GM18502 (cell line): Measurements from ENCODE around the gene ACAP1.

Source experiments
- ATAC-seq: cut with Tn5 transposase; IDR thresholded peaks from one replicate; pipeline ENCODE4 v1.9.1; 2021; ENCODE audit warnings: mild to moderate bottlenecking; ENCODE audit not compliant: unreplicated experiment, poor library complexity

ACAP1 gene, protein sequence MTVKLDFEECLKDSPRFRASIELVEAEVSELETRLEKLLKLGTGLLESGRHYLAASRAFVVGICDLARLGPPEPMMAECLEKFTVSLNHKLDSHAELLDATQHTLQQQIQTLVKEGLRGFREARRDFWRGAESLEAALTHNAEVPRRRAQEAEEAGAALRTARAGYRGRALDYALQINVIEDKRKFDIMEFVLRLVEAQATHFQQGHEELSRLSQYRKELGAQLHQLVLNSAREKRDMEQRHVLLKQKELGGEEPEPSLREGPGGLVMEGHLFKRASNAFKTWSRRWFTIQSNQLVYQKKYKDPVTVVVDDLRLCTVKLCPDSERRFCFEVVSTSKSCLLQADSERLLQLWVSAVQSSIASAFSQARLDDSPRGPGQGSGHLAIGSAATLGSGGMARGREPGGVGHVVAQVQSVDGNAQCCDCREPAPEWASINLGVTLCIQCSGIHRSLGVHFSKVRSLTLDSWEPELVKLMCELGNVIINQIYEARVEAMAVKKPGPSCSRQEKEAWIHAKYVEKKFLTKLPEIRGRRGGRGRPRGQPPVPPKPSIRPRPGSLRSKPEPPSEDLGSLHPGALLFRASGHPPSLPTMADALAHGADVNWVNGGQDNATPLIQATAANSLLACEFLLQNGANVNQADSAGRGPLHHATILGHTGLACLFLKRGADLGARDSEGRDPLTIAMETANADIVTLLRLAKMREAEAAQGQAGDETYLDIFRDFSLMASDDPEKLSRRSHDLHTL

DNA sequence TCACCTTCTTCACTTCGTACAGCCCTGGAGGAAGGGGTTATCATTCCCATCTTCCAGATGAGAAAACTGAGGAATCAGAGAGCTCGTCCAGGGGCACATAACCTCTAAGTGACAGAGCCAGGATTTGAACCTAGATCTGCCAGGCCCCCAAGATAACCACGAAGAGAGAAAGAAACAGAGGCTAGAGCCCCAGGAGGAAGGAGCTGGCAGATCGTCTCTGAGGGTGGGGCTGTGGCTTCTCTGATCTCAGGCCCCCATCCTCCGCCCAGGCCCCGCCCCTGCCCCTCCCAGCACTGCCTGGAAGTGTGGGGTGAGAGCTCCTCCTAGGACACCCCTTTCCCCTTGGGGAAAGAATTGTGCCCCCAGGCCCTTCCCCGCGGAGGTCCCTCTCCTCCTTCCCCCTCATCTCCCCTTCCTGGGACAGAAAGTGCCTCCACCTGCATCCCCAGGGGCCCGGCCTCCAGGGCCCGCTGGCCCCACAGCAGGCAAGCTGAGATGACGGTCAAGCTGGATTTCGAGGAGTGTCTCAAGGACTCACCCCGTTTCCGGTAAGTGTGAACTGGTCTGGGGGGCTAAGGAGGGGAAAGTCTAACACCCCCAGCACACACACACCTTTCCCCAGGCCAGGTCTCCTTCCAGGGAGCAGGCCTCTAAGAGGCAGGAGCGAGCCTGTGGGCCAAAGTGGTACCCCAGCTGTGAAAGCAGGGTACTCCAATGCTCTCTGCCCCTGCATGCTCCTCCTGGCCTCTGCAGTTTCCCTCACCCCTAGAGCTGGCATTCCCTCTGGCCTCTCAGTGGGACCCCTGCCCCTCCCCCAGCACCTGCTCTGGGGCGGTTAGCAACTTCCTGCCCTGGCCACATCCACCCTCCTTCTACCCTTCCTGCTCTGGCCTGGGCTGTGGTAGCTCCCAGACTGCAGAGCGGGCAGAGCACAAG lies at the start of gene ACAP1:
Gene ACAP1 (plus strand): TSS at position 290 of the 936 bp plus-strand sequence. CDS start 206 bp downstream, at position 496.
- ATAC-seq, result peak; percentile 67

DNA sequence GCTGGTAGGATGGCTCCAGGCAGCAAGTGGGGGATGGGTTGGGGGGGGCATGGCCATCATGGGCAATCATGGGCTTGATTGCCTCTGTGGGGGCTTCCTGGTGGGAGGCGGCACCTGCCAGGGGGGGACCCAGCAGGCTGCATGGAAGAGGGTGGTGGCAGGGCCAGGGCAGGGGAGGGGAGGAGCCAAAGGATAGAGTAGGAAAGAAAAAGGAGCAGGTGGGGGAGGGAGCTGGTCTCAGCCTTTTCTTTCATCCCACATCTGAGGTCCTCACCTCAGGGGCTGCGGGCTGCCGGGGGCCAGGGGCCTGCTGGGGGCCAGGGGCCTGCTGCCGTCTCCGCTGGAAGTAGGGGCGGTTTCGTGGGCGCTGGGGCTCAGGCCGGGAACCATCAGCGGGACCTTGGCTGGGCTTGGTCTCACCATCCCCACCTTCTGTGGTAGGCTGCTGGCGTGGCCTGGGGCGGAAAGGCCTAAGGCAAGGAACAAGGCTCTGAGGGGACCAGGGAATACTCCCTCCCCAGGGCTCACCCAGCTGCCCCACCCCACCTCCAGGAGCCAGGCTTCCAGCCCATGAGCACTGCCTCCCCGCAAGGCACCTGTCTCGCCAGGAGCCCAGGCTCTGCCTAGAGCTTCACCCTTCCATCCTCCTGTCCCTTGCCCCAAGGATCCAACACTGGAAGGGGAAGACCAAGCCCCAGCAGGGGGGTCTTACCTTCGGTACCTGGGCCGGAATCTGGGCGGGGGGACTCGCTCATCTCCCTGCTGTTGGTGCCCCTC lies 46.9 kb upstream of the ACAP1 start:
- no peak for ATAC-seq

DNA sequence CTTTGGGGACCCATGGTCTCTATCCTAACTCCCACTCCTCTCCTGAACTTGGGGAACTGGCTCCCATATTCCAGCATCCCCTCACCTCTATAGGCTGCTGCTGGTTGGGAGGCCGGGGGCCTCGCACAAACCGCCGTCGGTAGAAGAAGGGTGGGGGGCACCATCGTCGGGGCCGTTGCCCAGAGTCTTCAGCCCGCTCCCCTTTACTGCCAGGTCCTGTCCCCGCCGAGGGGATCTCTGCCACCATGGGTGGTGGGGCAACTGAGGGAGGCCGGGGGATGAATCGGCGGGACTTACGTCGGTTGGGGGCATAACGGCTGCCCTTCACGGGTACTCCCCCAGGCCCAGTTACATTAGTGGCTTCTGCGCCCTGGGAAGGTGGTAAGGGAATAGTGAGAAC lies 46.2 kb upstream of the ACAP1 start:
- ATAC-seq, result no peak

GRCh38 chr17:7290685-7291084 lies 45.6 kb upstream of the ACAP1 start:
- no peak for ATAC-seq

DNA sequence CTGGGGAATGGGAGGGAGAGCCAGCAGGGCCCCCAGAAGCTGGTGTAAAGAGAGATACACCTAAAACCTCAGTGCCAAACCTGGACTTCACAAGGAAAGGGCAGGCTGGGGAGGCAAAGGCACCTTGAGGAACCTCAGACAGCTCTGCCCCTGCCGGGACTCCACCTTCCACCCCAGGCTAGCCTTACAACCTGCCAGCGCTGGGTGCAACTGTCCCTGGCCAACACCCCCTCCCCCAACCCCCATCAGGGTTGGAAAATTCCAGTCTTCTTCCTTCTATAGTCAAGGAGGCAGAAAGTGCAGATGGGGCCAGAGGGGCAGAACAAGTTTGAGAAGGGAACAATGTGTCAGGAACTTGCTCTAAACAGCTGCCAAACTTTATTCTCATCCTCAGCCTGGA lies 44.1 kb upstream of the ACAP1 start:
- ATAC-seq, result no peak

- no peak for ATAC-seq
Measured at GRCh38 chr17:7292729-7293128, 43.6 kb upstream of the ACAP1 start.

DNA sequence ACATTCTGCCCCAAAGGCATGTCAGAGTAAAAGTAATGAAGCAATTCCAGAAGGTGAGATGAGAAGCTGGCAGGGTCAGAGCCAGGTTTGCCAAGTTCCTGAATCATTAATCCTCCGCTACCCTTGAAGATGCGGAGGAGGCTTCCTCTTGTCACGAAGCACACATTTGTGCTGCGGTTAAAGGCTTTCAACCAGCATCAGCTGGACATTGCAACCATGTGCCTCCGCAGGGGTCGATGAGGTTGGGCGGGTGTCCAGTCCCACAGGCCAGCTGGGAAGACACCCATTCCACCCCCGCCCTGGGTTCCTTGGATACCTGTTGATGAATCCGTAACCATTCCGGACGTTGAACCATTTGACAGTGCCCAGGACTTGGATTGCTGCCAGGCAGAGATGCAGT lies 43.2 kb upstream of the ACAP1 start:
- ATAC-seq, result no peak

- ATAC-seq, result no peak
Measured at GRCh38 chr17:7293816-7294613, 42.3 kb upstream of the ACAP1 start.

DNA sequence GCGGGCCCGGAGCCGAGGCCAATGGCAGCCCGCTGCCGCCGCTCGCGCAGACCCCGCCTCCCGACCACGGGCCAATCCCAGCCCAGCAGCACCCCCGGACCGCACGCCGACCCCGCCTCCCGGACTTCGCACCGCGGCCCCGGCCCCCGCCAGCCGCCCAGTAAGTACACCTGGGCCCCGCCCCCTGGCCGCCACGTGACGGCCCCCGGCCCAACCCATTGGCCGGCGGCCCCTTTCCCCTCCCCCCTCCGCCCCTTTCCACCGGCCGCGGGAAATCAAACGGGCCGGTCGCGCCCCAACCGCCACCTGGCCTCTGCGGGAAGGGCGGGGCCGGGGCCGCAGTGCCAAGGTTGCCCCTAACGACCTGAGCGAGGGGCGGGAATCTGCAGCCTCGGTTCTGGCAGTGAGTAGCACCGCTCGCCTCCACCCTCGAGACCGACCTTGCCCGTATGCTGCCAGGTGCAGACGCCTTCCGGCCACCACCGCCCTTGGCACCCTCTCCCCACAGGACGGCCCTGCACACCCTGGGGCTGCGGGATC lies 41.6 kb upstream of the ACAP1 start, which contains the start of gene YBX2:
Gene YBX2 (minus strand): TSS at position 26 of the 540 bp plus-strand sequence. CDS start 139 bp downstream, outside the sequence.
- ATAC-seq, result no peak

GRCh38 chr17:7295230-7296180 lies 40.8 kb upstream of the ACAP1 start:
- ATAC-seq, result no peak

DNA sequence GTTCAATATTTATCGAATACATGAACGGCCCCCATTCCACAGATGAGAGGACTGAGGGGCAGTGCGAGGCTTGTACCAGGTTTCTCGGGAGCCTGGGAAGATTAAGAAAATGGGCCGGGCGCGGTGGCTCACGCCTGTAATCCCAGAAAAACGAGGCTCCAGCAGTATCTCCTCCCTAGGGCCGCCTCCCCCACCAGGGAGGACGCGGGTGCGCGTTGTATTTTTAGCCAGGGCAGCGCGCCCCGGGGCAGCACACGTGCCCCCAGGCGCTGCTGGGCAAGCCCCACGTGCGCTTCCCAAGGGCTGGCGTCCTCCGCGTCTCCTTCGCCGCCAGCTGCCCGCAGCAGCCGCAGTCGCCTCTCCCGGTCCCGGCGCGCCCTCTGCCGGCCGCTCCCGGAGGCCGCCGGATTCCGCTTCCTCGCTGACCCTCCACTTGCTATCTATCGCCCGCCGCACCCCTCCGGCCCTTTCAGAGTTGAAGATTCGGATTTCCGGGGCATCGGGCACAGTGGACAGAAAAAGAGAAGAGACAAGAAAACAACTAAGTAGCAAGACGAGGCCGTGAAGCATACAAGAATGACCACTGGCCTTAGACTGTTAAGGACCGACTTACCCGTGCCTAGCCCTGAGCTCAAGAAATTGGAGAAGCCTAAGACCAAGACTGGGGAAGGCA lies 40.0 kb upstream of the ACAP1 start:
- ATAC-seq, result no peak

DNA sequence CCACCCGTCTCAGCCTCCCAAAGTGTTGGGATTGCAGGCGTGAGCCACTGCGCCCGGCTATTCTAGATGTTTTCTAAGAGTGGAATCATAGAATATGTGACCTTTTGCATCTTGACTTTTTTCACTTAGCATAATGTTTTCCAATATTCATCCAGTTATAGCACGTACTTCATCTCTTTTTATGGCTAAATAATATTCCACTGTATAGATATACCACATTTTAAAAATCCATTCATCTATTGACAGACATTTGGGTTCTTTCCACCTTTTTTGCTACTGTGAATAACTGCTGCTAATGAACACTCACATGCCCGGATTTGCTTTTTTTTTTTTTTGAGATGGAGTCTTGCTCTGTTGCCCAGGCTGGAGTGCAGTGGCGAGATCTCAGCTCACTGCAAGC lies 32.1 kb upstream of the ACAP1 start:
- ATAC-seq, result no peak

DNA sequence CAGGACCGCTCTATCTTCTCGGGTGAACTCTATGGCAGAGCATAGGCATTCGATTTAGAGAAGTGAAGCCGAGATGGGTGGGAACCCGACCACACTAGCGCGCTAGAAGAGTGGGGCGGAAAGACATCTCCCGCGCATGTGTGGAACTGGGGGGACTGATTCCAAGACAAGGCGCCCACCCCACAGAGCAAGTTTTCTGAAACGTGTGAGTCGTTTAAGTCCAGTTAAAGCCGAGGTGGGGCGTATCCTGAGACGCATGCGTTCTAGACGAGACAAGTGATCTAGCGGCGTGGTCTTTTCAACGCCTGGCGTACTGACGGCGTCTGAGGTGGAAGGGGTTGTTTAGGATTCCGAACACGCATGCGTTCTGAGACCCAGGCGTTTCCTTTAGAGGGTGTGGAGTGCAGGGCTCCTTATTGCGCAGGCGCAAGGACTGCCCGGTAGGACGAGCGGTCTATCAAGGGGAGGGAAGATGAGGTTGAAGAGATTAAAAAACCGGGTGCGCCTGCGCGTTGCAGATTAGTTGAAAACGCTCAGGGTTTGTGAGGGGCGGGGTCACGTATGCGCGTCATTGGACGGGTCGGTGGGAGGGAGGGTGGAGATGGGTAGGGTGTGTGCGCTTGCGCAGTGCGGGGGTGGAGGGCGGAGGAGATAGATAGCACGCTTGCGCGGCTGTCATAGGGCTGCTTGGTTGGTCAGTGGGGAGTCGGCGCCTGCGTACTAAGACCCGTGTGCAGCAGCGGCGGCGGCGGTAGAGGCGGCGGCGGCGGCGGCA lies 29.2 kb upstream of the ACAP1 start, which contains the start of gene EIF5A:
Gene EIF5A (plus strand): TSS at position 718 of the 775 bp plus-strand sequence. CDS start 2,008 bp downstream, outside the sequence.
- ATAC-seq, result peak; percentile 74

DNA sequence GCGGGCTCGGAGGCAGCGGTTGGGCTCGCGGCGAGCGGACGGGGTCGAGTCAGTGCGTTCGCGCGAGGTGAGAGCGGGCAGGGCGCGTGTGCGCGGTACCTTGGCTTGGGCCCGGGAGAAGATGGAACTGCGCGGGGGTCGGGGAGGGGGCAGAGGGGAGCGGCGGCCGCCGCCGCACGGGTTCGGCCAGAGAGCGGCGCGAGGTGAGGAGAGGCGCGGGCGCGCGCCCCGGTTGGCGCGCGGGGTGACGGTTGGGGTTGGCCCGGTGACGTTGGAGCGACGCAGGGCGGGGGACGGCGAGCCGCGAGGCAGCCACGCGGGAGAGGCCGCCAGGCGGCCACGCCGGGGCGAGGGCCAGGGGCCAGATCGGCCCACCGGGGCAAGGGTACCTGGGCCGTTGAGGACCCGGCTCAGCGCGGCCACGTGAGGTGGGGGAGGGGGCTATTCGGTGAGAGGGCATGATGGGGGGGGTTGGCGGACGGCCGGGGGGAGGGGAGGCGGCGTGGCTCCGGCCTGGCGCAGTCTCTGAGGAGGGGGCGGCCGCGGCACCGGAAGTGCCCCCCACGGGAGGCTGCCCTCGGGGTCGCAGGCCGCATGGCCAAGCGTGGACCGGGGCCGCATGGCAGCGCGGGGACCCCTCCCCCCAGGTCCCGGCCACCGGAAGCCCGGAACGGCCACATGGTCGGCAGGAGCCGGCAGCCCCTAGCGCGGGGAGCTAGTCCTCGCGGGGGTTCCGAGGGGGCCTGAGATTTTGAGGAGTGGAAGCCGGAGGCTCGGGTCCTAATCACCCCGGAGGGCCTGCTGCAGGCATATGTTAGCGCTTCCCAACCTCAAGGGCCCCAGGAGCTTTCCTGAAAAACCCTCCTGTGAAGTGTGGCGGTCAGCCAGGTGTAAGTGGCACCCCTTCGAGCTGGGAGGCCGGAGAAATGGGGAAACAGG lies 28.4 kb upstream of the ACAP1 start:
- ATAC-seq, result no peak
